Endothelial cell of umbilical vein (primary cell): ENCODE data around the gene ZAR1L. TPM values are rescaled to one million over a fixed set of nuclear protein-coding genes. Genes with fewer than 3 reads are reported as not detected.

ENCODE experiments used
- BruUV-seq: library from RNA; stranded (reverse); fragments of 400-500 nt; replicated peaks from 2 replicates; lab custom pipeline; 2021; lab: Mats Ljungman, UMichigan
- CTCF ChIA-PET: fragments of 300-600, 350-600 bp; sonication (Branson Sonifier 250); formaldehyde crosslinking; loops from one replicate; lab custom pipeline; 2021; ENCODE audit warnings: antibody characterized with exemption, inconsistent platforms; lab: Charles Lee
- POLR2A ChIA-PET: fragments of 300-600, 350-600 bp; sonication (Branson Sonifier 250); formaldehyde crosslinking; loops from one replicate; lab custom pipeline; 2021; ENCODE audit warnings: antibody characterized with exemption, inconsistent platforms; lab: Charles Lee
- DNase-seq: peaks from one replicate; pipeline ENCODE4 v3.0.0-alpha.2; 2011; ENCODE audit warnings: low read depth, low spot score
- FAIRE-seq: peaks from 2 replicates; lab custom pipeline; 2011; peaks lifted over from hg19 to GRCh38; lab: Jason Lieb, UNC
- H2AFZ ChIP-seq: 2 replicates; pipeline ENCODE4 v1.6.0; 2012; ENCODE audit warnings: low read depth, low read length, control low read depth, inconsistent platforms
- H3K27ac ChIP-seq: 2 replicates; pipeline ENCODE4 v1.5.1; 2011; ENCODE audit warnings: low read depth, mild to moderate bottlenecking, control low read depth, low read length, moderate library complexity; ENCODE audit not compliant: insufficient read depth
- H3K27me3 ChIP-seq, 2 experiments: 2 replicates each; pipeline versions ENCODE4 v1.6.0 to v1.6.1; 2011; ENCODE audit warnings: low read length in 2 of 2, mixed read lengths in 1 of 2; ENCODE audit not compliant: control insufficient read depth in 2 of 2, insufficient read depth in 2 of 2
- H3K36me3 ChIP-seq, 2 experiments: 2 replicates in 1 of 2; 3 replicates in 1 of 2; pipeline ENCODE4 v1.5.1; 2011; ENCODE audit warnings: low read length in 2 of 2, mild to moderate bottlenecking in 1 of 2, moderate library complexity in 1 of 2; ENCODE audit not compliant: control insufficient read depth in 2 of 2, insufficient read depth in 2 of 2; ENCODE audit errors: extremely low read depth in 1 of 2
- H3K4me1 ChIP-seq: 3 replicates; pipeline ENCODE4 v1.5.1; 2011; ENCODE audit warnings: mild to moderate bottlenecking, low read length; ENCODE audit not compliant: control insufficient read depth, insufficient read depth; ENCODE audit errors: extremely low read depth
- H3K4me2 ChIP-seq: 2 replicates; pipeline ENCODE4 v1.6.1; 2011; ENCODE audit warnings: low read length, control low read depth, mixed read lengths; ENCODE audit not compliant: insufficient read depth
- H3K4me3 ChIP-seq, 3 experiments: fragments of 200-600 bp in 1 of 3; sonication (generic), shearing (Covaris generic) in 1 of 3; replicated peaks in 1 of 3; 2 replicates each; pipeline ENCODE4 v1.5.1; 2011 to 2016; ENCODE audit warnings: control low read depth in 3 of 3, low read length in 3 of 3, mild to moderate bottlenecking in 2 of 3, inconsistent platforms in 1 of 3, low read depth in 1 of 3, moderate library complexity in 1 of 3; ENCODE audit not compliant: insufficient read depth in 1 of 3
- H3K79me2 ChIP-seq: 2 replicates; pipeline ENCODE4 v1.6.0; 2012; ENCODE audit warnings: low read length, inconsistent platforms; ENCODE audit not compliant: control insufficient read depth, insufficient read depth
- H3K9ac ChIP-seq: replicated peaks from 2 replicates; pipeline ENCODE3; 2011; ENCODE audit warnings: low read length, control low read depth; ENCODE audit not compliant: insufficient read depth; ENCODE audit errors: extremely low read depth
- H3K9me1 ChIP-seq: replicated peaks from 3 replicates; pipeline ENCODE4 v1.6.0; 2011; ENCODE audit warnings: mild to moderate bottlenecking, low read length; ENCODE audit not compliant: control insufficient read depth, insufficient read depth; ENCODE audit errors: extremely low read depth
- H3K9me3 ChIP-seq: replicated peaks from 2 replicates; pipeline ENCODE4 v1.5.1; 2012; ENCODE audit warnings: low read length, inconsistent platforms; ENCODE audit not compliant: control insufficient read depth, insufficient read depth
- H4K20me1 ChIP-seq: replicated peaks from 2 replicates; pipeline ENCODE3; 2011; ENCODE audit warnings: mild to moderate bottlenecking, low read length; ENCODE audit not compliant: control insufficient read depth, insufficient read depth; ENCODE audit errors: extremely low read depth
- CTCF ChIP-seq, 2 donors: IDR thresholded peaks; 1 replicate in 1 of 2; 2 replicates in 1 of 2; pipeline ENCODE4 v1.5.1; 2011; ENCODE audit warnings: low read length in 2 of 2, mild to moderate bottlenecking in 2 of 2, moderate library complexity in 2 of 2, control low read depth in 1 of 2, inconsistent platforms in 1 of 2, low read depth in 1 of 2; ENCODE audit not compliant: insufficient read depth in 1 of 2; ENCODE audit errors: extremely low read depth in 1 of 2
- EZH2 ChIP-seq: IDR thresholded peaks from 2 replicates; pipeline ENCODE4 v1.6.1; 2012; ENCODE audit warnings: borderline replicate concordance, low read depth, mild to moderate bottlenecking, moderate library complexity, low read length, inconsistent platforms; ENCODE audit not compliant: severe bottlenecking
- FOS ChIP-seq: IDR thresholded peaks from 2 replicates; pipeline ENCODE4 v1.6.1; 2011; ENCODE audit warnings: mild to moderate bottlenecking, low read length, moderate library complexity, borderline replicate concordance; ENCODE audit not compliant: insufficient read depth
- GATA2 ChIP-seq: IDR thresholded peaks from 2 replicates; pipeline ENCODE4 v1.7.0; 2011; ENCODE audit warnings: low read depth, mild to moderate bottlenecking, moderate library complexity, mixed read lengths, low read length; ENCODE audit not compliant: insufficient read length, insufficient read depth
- JUN ChIP-seq: IDR thresholded peaks from 2 replicates; pipeline ENCODE4 v1.6.1; 2011; ENCODE audit warnings: borderline replicate concordance, low read depth; ENCODE audit not compliant: insufficient read length, insufficient read depth
- MYC ChIP-seq: IDR thresholded peaks from one replicate; pipeline ENCODE4 v1.6.1; 2011; ENCODE audit warnings: mild to moderate bottlenecking, low read depth, low read length
- POLR2A ChIP-seq: IDR thresholded peaks from 2 replicates; pipeline ENCODE4 v1.6.1; 2012; ENCODE audit warnings: low read depth, mild to moderate bottlenecking, control low read depth, low read length
- POLR2AphosphoS5 ChIP-seq: IDR thresholded peaks from 2 replicates; pipeline ENCODE4 v1.6.1; 2012; ENCODE audit warnings: low read depth, mild to moderate bottlenecking, control low read depth, low read length, moderate library complexity; ENCODE audit not compliant: insufficient read depth
- dilution Hi-C: fragments of 300-500 bp; cut with MboI; formaldehyde crosslinking; loops from one replicate; pipeline ENCODE4 v1.15.0; 2019; ENCODE audit warnings: low sequenced_read_pairs; ENCODE audit not compliant: extremely low pct_ligation_motif_present
- intact Hi-C: fragments of 100-400 bp; cut with micrococcal nuclease; formaldehyde crosslinking; loops from one replicate; pipeline ENCODE4 v1.10.0; 2022
- polyA plus RNA-seq, 4 experiments: library from polyadenylated mRNA; depleted of rRNA in 3 of 4; stranded (reverse) in 3 of 4; unstranded in 1 of 4; fragments of >200 nt; gene quantifications; 2 replicates each; pipeline versions ENCODE4 v1.2.1 to v1.2.3, GENCODE V29; 2011 to 2012; ENCODE audit warnings: missing spikeins in 1 of 4
- total RNA-seq: library from RNA; stranded (reverse); gene quantifications from 2 replicates; pipeline ENCODE4 v1.2.3, GENCODE V29; 2021
- TF ChIP-seq, protein P1 (sequence below): IDR thresholded peaks from 2 replicates; pipeline ENCODE4 v1.6.1; 2011; ENCODE audit not compliant: insufficient read depth, insufficient read length

Gene ZAR1L
- total and polyA plus RNA-seq, 2 donors (not counting 3 experiments of a cell fraction or from before 2014, with no cell fraction given) = not detected

GRCh38 chr13:32259116-32259515 lies 56.0 kb downstream of the ZAR1L start:
- Histone ChIP-seq H3K4me1 (peaks cover 73% of the 10 kb centered on the region), H3K27ac (no peak overlapping the region), H3K9me3 (no peaks in the 10 kb centered on the region), H3K9ac (no peak overlapping the region), H3K4me3 (no peak overlapping the region), H3K4me2 (no peak overlapping the region), H3K9me1 (no peaks in the 10 kb centered on the region), H3K79me2 (peaks cover 6% of the 10 kb centered on the region), H3K27me3 (no peaks in the 10 kb centered on the region), H3K36me3 (no peaks in the 10 kb centered on the region), H2AFZ (no peak overlapping the region), H4K20me1 (no peaks in the 10 kb centered on the region)
- BruUV-seq = no TSS peak
- TF ChIP-seq, protein P1, sequence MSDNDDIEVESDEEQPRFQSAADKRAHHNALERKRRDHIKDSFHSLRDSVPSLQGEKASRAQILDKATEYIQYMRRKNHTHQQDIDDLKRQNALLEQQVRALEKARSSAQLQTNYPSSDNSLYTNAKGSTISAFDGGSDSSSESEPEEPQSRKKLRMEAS = no peak
- TF ChIP-seq POLR2A = no peak
- no peak for TF ChIP-seq JUN
- TF ChIP-seq MYC = no peak
- TF ChIP-seq EZH2 = no peak
- no peak for TF ChIP-seq CTCF (IDR thresholded peaks at IDR 0.05; ENCODE audit: extremely low read depth in 1 of 2, insufficient read depth in 1 of 2, low read depth in 1 of 2, low read length in 2 of 2)
- ChIA-PET POLR2A (no interaction called here), CTCF (interaction anchor here (1.4 to 3.8 kb wide), 2 partner anchors 13 to 17 kb away, joined by 3 to 31 read pairs; no protein-coding TSS in a partner anchor)
- no peak for FAIRE-seq
- dilution Hi-C loops (no loop called here), intact Hi-C loops (no loop called here)
- no peak for DNase-seq

DNA sequence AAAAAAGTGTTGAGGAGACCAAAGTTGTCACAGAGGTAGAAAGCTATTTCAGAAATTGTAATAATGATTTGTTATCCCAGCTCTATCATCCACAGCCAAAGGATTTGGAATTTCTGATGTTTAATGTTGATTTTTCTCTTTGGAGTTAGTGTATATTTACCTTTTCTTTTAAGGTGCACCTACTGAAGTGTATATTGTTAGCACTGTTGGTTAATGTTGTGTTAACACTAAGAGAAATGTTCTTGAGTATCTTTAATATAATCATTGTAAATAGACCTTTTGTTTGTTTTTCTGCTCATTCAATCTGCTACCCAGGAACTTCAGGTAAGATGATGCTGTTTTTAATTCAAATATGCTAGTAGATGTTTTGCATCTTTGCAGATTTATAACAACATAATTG lies 57.5 kb downstream of the ZAR1L start:
- no TSS peak for BruUV-seq
- POLR2A ChIA-PET = no interaction called here
- H3K4me2 ChIP-seq = no peak overlapping the region

More for the DNA sequence above, 57.5 kb downstream of the ZAR1L start:
- intact Hi-C loops (no loop called here), dilution Hi-C loops (no loop called here)
- Histone ChIP-seq H3K36me3 (no peaks in the 10 kb centered on the region), H3K27me3 (no peaks in the 10 kb centered on the region), H3K4me3 (no peak overlapping the region), H3K9me1 (no peaks in the 10 kb centered on the region), H3K9ac (no peak overlapping the region), H3K27ac (no peak overlapping the region), H4K20me1 (no peaks in the 10 kb centered on the region), H3K4me1 (peaks cover 65% of the 10 kb centered on the region), H2AFZ (no peak overlapping the region), H3K79me2 (peaks cover 4% of the 10 kb centered on the region), H3K9me3 (no peaks in the 10 kb centered on the region)
- CTCF ChIA-PET = interaction anchor here (1.2 kb wide), 1 partner anchor 11 kb away, joined by 9 read pairs; no protein-coding TSS in a partner anchor
- FAIRE-seq (no peak), DNase-seq (no peak)
- no peak for TF ChIP-seq GATA2
- TF ChIP-seq EZH2 = no peak
- TF ChIP-seq MYC = no peak
- TF ChIP-seq JUN = no peak
- TF ChIP-seq POLR2AphosphoS5 = no peak
- no peak for TF ChIP-seq CTCF (IDR thresholded peaks at IDR 0.05; ENCODE audit: extremely low read depth in 1 of 2, insufficient read depth in 1 of 2, low read depth in 1 of 2, low read length in 2 of 2)
- TF ChIP-seq FOS = no peak
- TF ChIP-seq, protein P1 = no peak
- no peak for TF ChIP-seq POLR2A
